Lower leg skin (tissue), 4 donors: Measurements from ENCODE around the gene CEMP1. TPM values are rescaled to one million over a fixed set of nuclear protein-coding genes. Genes with fewer than 3 reads are reported as not detected.

ENCODE experiments used
- DNase-seq, 2 donors: peaks; one replicate each; pipeline ENCODE4 v3.0.0-alpha.2; 2019; ENCODE audit warnings: low spot score in 2 of 2
- H3K4me3 ChIP-seq: fragments of 200-600 bp; sonication (generic); 2 replicates; pipeline ENCODE4 v1.5.1; 2017; ENCODE audit warnings: mild to moderate bottlenecking, low read depth; ENCODE audit not compliant: poor library complexity, severe bottlenecking
- CTCF ChIP-seq, 3 donors: fragments of 450-650 bp; IDR thresholded peaks; one replicate each; pipeline ENCODE4 v1.5.1; 2016; ENCODE audit warnings: antibody characterized with exemption in 3 of 3, mild to moderate bottlenecking in 3 of 3, moderate library complexity in 2 of 3
- POLR2A ChIP-seq, 2 donors: fragments of 450-650 bp; IDR thresholded peaks; one replicate each; pipeline ENCODE4 v1.6.1; 2016 to 2017; ENCODE audit warnings: antibody characterized with exemption in 2 of 2, mild to moderate bottlenecking in 1 of 2, moderate library complexity in 1 of 2
- WGBS, 2 donors: methylation state at CpG; one replicate each; pipeline ENCODE4 v1.1.5; 2018; 5-methylcytosine and 5-hydroxymethylcytosine counted together
- intact Hi-C: fragments of 100-400 bp; cut with DNase I; formaldehyde crosslinking; loops from one replicate; pipeline ENCODE4 v1.15.0; 2023; ENCODE audit warnings: low total_unique reads
- total RNA-seq, 4 donors: library from RNA; depleted of rRNA; stranded (reverse); fragments of >200 nt; gene quantifications; one replicate each; pipeline ENCODE4 v1.1.0, GENCODE V29; 2016

CEMP1 gene
- total RNA-seq, 4 donors from 2014 or later = 0.17 to 5.9 (median 0.83) TPM

DNA sequence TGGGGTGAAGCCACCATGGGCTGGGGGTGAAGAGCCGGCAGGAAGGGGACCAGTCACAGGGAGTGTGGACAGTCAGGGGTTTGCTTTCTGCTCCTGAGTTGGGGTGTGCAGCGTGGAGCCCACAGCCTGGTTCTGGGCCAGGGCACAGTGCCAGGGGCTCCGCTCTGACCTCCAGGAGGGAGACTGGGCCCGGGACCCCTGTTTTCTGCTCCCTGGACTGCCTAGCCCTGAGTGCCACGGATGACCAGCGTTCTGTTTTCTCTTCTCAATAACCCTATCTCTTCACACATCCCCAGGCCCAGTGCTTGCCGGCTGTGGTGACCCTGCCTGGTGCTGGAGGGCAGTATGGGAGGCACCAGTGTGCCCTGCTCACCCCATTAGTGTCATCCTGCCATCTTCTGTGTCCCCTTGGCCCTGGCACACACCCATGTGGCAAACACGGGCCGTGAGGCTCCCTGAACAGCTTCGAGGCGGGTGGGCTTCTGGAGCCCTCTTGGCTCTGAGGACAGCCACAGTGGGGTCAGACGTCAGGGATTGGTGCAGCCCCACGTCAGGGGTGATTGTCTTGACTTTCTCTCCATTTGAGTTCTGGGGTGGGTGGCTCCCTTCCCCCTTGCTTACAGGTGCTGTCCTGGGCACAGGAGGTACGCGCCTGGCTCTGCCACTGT, 1.1 kb downstream of the CEMP1 start:
- no peak for TF ChIP-seq POLR2A (IDR thresholded peaks at IDR 0.05)
- no peak for TF ChIP-seq CTCF (IDR thresholded peaks at IDR 0.05)
- no peak for DNase-seq
- WGBS, 2 donors = 86 to 90% methylated on average over 15 of the region's 15 CpGs
- no peak overlapping the region for H3K4me3 ChIP-seq
- intact Hi-C loops = no loop called here

DNA sequence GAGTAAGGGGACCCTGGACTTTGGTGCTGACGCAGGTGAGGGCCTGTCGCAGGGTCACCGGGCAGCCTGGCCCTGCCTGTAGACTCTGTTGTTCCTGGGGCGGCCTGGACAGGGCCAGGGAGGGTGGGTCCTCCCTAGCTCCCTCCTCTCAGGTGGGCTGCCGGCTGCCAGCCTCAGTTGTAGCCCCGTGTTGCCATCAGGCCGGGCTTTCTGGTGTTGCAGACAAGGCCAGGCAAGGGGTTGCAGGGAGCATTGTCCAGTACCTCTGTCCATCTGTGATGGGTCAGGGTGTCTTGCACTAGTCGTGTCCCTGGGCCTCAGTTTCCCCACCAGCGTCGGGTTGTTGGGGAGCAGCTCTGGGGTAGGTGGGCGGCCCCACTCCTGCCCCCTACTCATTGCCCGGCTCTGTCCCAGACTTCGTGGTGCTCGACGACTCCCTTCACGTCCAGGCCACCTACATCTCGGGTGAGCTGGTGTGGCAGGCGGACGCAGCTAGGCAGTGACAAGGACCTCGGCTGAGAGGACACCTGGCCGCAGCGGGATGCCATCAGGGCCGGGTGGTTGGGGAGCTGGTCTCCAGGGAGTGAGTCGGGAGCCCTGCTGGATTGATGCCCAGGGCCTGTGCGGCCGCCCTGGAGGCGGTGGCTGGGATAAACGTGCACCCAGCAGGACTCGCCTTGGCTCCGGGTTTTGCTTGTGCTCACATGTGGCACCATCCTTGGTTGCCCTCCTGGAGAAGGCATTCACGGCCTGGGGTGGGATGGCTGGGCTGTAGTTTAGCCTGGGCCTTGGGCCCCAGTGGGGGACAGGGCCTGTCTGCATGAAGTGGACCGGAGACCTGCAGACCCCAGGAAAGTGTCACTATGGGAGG, 1.9 kb downstream of the CEMP1 start:
- 85 to 89% methylated on average over 27 to 32 of the region's 32 CpGs for WGBS, 2 donors
- TF ChIP-seq POLR2A (IDR thresholded peaks at IDR 0.05) (no peak), CTCF (IDR thresholded peaks at IDR 0.05) (no peak)
- intact Hi-C loops = no loop called here
- H3K4me3 ChIP-seq = no peak overlapping the region
- DNase-seq = no peak

DNA sequence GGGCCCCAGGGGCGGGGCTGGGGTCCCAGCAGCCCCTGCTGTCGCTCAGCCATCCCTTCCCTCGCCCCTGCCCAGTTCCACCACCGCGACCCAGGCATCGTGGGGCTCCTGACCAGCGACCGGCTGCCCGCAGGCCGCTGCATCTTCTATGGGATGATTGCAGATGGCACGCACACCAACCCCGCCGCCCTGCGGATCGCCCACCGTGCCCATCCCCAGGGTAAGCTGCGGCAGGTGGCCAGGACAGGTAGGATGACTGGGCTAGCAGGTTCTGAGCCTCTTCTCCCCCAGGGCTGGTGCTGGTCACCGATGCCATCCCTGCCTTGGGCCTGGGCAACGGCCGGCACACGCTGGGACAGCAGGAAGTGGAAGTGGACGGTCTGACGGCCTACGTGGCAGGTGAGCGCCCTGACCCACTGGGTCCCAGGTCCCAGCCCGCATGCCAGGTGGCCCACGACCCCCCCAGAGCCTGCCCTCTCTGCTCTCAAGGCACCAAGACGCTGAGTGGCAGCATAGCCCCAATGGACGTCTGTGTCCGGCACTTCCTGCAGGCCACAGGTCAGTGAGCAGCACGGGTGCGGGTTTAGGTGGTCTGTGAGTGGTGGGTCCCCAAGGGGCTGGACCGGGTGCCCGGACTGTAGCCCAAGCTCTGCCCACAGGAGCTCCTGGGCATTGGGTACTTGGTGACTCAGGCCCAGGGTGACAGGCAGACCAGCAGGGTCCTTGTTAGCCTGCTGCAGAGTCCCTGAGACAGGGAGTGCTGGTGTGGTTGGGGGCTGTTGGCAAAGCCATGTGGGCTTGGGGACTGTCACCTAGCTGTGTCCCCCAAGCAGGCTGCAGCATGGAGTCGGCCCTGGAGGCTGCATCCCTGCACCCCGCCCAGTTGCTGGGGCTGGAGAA, 2.8 kb downstream of the CEMP1 start:
- no peak overlapping the region for H3K4me3 ChIP-seq
- DNase-seq = no peak
- WGBS, 2 donors = 93 to 95% methylated on average over 30 to 35 of the region's 36 CpGs
- intact Hi-C loops = no loop called here
- no peak for TF ChIP-seq POLR2A (IDR thresholded peaks at IDR 0.05)
- no peak for TF ChIP-seq CTCF (IDR thresholded peaks at IDR 0.05)

DNA sequence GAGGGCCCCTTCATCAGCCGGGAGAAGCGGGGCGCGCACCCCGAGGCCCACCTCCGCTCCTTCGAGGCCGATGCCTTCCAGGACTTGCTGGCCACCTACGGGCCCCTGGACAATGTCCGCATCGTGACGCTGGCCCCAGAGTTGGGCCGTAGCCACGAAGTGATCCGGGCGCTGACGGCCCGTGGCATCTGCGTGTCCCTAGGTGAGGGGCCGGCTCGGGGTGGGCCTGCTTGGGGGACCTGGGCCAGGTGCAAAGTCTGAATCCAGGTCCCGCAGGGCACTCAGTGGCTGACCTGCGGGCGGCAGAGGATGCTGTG, 3.5 kb downstream of the CEMP1 start:
- intact Hi-C loops = no loop called here
- 94 to 95% methylated on average over 19 to 23 of the region's 24 CpGs for WGBS, 2 donors
- no peak for DNase-seq
- TF ChIP-seq CTCF (IDR thresholded peaks at IDR 0.05) = no peak
- no peak for TF ChIP-seq POLR2A (IDR thresholded peaks at IDR 0.05)
- no peak overlapping the region for H3K4me3 ChIP-seq

DNA sequence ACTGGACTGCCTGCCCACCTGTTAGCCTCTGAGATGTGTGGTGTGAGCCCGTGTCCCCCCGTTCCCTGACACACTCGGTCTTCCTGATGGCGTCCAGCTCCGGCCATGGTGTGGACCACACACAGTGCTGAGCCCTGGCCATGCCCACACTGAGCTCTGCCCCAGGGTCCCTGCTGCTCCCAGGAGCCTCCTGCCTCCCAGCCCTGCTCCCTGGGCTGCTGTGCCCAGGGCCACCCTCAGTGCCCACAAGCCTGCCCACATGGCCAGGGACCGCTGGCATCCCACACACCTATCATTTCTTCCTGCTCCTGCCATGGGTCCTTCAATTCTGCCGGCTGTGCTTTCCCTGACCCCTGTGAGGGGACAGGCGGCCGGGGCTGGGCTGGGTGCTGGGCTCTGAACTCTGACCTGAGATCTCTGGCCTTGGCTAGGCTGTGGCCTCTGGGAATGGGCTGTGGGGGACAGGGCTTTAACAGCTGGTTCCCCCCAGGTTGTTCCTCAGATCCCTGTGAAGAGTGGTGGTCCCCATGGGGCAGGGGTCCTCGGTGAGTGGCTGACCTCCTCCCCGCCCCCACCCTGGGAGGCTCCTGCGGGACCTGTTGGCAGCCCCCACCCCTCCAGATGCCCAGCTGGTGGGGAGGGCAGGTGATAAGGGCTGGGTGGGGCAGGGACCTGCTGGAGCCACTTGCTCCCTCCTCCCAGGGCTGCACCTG, 4.0 kb downstream of the CEMP1 start:
- 87 to 90% methylated on average over 9 to 10 of the region's 12 CpGs for WGBS, 2 donors
- DNase-seq = no peak
- no peak overlapping the region for H3K4me3 ChIP-seq
- no peak for TF ChIP-seq POLR2A (IDR thresholded peaks at IDR 0.05)
- no peak for TF ChIP-seq CTCF (IDR thresholded peaks at IDR 0.05)
- intact Hi-C loops = no loop called here
